Activated CD4-positive, alpha-beta T cell treated with anti-CD3 and anti-CD28 coated beads, Interleukin-2, amount 10 ng/mL, durations not matched to agents 7 days and 5 days (primary cell): Measurements from ENCODE around the gene JOSD1. TPM values are rescaled to one million over a fixed set of nuclear protein-coding genes. Genes with fewer than 3 reads are reported as not detected.
A peak's percentile ranks its signal among the peaks of the same experiment; 100 is the strongest.

Experiments used
- CTCF ChIA-PET: fragments of 350-600 bp; sonication (Branson Sonifier 250); formaldehyde crosslinking; loops from one replicate; lab custom pipeline; 2021; ENCODE audit warnings: antibody characterized with exemption; lab: Charles Lee
- POLR2A ChIA-PET: fragments of 350-600 bp; sonication (Branson Sonifier 250); formaldehyde crosslinking; loops from one replicate; lab custom pipeline; 2021; ENCODE audit warnings: antibody characterized with exemption; lab: Charles Lee
- DNase-seq: peaks from one replicate; pipeline ENCODE4 v3.0.0-alpha.2; 2020
- H3K27ac Mint-ChIP-seq: one replicate; pipeline ENCODE4 v1.8.0; 2021; ENCODE audit warnings: mild to moderate bottlenecking, moderate library complexity, mixed read lengths
- H3K27me3 Mint-ChIP-seq: one replicate; pipeline ENCODE4 v1.8.0; 2021; ENCODE audit warnings: mixed read lengths
- H3K36me3 Mint-ChIP-seq: one replicate; pipeline ENCODE4 v1.8.0; 2021; ENCODE audit warnings: low read depth, mixed read lengths
- H3K4me1 Mint-ChIP-seq: one replicate; pipeline ENCODE4 v1.8.0; 2021; ENCODE audit warnings: mixed read lengths
- H3K4me3 Mint-ChIP-seq: one replicate; pipeline ENCODE4 v1.8.0; 2021; ENCODE audit warnings: mild to moderate bottlenecking, moderate library complexity, mixed read lengths
- H3K9me3 Mint-ChIP-seq: one replicate; pipeline ENCODE4 v1.8.0; 2021; ENCODE audit warnings: mixed read lengths
- total RNA-seq, 2 experiments: library from RNA; stranded (reverse); gene quantifications; one replicate each; pipeline ENCODE4 v1.2.3, GENCODE V29; 2021

JOSD1 gene
- total RNA-seq, result 10 to 100 TPM; 56.4 to 61.8 TPM

- CTCF ChIA-PET, result no interaction called here
- Mint-ChIP-seq H3K4me3 (peak within 1 kb of the TSS; percentile 85), H3K36me3 (peaks cover 33% of the 10 kb centered on the region), H3K4me1 (peaks cover 61% of the 10 kb centered on the region), H3K27ac (peak within 1 kb of the TSS; percentile 99), H3K9me3 (no peaks in the 10 kb centered on the region), H3K27me3 (peaks cover 1% of the 10 kb centered on the region)
- POLR2A ChIA-PET, result interaction anchor here (0.7 kb wide), 1 partner anchor 134 kb away, joined by 3 read pairs; no protein-coding TSS in a partner anchor
- peak; percentile 96 for DNase-seq
Observed at GRCh38 chr22:38700789-38701628, at the start of gene JOSD1. JOSD1 (minus strand) TSS chr22:38700943; CDS start chr22:38699987, 956 bp downstream.

GRCh38 chr22:38750104-38750503 is 49.4 kb upstream of the JOSD1 start:
- H3K4me3 Mint-ChIP-seq, result peak overlapping the region; percentile 67
- peaks cover 62% of the 10 kb centered on the region for H3K4me1 Mint-ChIP-seq
- ChIA-PET POLR2A (no interaction called here), CTCF (interaction anchor here (0.7 to 2.7 kb wide), 4 partner anchors 16 to 120 kb away, joined by 3 to 14 read pairs (median 6); no protein-coding TSS in a partner anchor)
- no peak for DNase-seq
- no peaks in the 10 kb centered on the region for H3K9me3 Mint-ChIP-seq
- H3K27me3 Mint-ChIP-seq, result no peaks in the 10 kb centered on the region
- H3K27ac Mint-ChIP-seq, result peak overlapping the region; percentile 83
- peaks cover 94% of the 10 kb centered on the region for H3K36me3 Mint-ChIP-seq

- CTCF ChIA-PET, result interaction anchor here (1.4 to 2.2 kb wide), 3 partner anchors 9 to 18 kb away, joined by 3 to 10 read pairs (median 7); no protein-coding TSS in a partner anchor
- Mint-ChIP-seq H3K4me3 (no peak overlapping the region), H3K27me3 (no peaks in the 10 kb centered on the region), H3K9me3 (no peaks in the 10 kb centered on the region), H3K36me3 (peaks cover 87% of the 10 kb centered on the region), H3K27ac (peak overlapping the region; percentile 83), H3K4me1 (peaks cover 67% of the 10 kb centered on the region)
- no peak for DNase-seq
- POLR2A ChIA-PET, result no interaction called here
Observed at GRCh38 chr22:38748487-38749136, 47.9 kb upstream of the JOSD1 start.

GRCh38 chr22:38745676-38746460 is 45.1 kb upstream of the JOSD1 start:
- ChIA-PET CTCF (interaction anchor here (0.6 to 1.7 kb wide), 4 partner anchors 14 to 371 kb away, joined by 3 to 5 read pairs (median 4); no protein-coding TSS in a partner anchor), POLR2A (interaction anchor here (0.6 kb wide), 1 partner anchor 11 kb away, joined by 3 read pairs; no protein-coding TSS in a partner anchor)
- Mint-ChIP-seq H3K27ac (peak overlapping the region; percentile 75), H3K36me3 (peaks cover 87% of the 10 kb centered on the region), H3K27me3 (no peaks in the 10 kb centered on the region), H3K4me3 (no peak overlapping the region), H3K9me3 (no peaks in the 10 kb centered on the region), H3K4me1 (peaks cover 65% of the 10 kb centered on the region)
- DNase-seq, result no peak

- no peak for DNase-seq
- peaks cover 64% of the 10 kb centered on the region for H3K4me1 Mint-ChIP-seq
- no peaks in the 10 kb centered on the region for H3K27me3 Mint-ChIP-seq
- peaks cover 89% of the 10 kb centered on the region for H3K36me3 Mint-ChIP-seq
- POLR2A ChIA-PET, result no interaction called here
- H3K4me3 Mint-ChIP-seq, result no peak overlapping the region
- H3K27ac Mint-ChIP-seq, result no peak overlapping the region
- CTCF ChIA-PET, result interaction anchor here (1.2 to 1.7 kb wide), 2 partner anchors 19 to 24 kb away, joined by 3 to 5 read pairs; no protein-coding TSS in a partner anchor
- H3K9me3 Mint-ChIP-seq, result no peaks in the 10 kb centered on the region
Observed at GRCh38 chr22:38744981-38745380, 44.2 kb upstream of the JOSD1 start.

GRCh38 chr22:38742176-38742942 is 41.6 kb upstream of the JOSD1 start:
- Mint-ChIP-seq H3K4me1 (peaks cover 58% of the 10 kb centered on the region), H3K27ac (peak overlapping the region; percentile 46), H3K36me3 (peaks cover 89% of the 10 kb centered on the region), H3K9me3 (no peaks in the 10 kb centered on the region), H3K27me3 (no peaks in the 10 kb centered on the region), H3K4me3 (no peak overlapping the region)
- DNase-seq, result no peak
- ChIA-PET CTCF (interaction anchor here (0.6 to 1.8 kb wide), 6 partner anchors 9 to 132 kb away, joined by 3 to 6 read pairs (median 3); no protein-coding TSS in a partner anchor), POLR2A (no interaction called here)

GRCh38 chr22:38741576-38741975 is 40.8 kb upstream of the JOSD1 start:
- no peaks in the 10 kb centered on the region for H3K27me3 Mint-ChIP-seq
- CTCF ChIA-PET, result interaction anchor here (0.9 to 1.8 kb wide), 3 partner anchors 9 to 34 kb away, joined by 3 to 6 read pairs (median 3); no protein-coding TSS in a partner anchor
- POLR2A ChIA-PET, result no interaction called here
- no peaks in the 10 kb centered on the region for H3K9me3 Mint-ChIP-seq
- peaks cover 89% of the 10 kb centered on the region for H3K36me3 Mint-ChIP-seq
- H3K4me3 Mint-ChIP-seq, result no peak overlapping the region
- peaks cover 64% of the 10 kb centered on the region for H3K4me1 Mint-ChIP-seq
- peak overlapping the region; percentile 64 for H3K27ac Mint-ChIP-seq
- DNase-seq, result no peak

- Mint-ChIP-seq H3K36me3 (peaks cover 86% of the 10 kb centered on the region), H3K27me3 (no peaks in the 10 kb centered on the region), H3K9me3 (no peaks in the 10 kb centered on the region), H3K27ac (peak overlapping the region; percentile 64), H3K4me1 (peaks cover 65% of the 10 kb centered on the region), H3K4me3 (no peak overlapping the region)
- no peak for DNase-seq
- CTCF ChIA-PET, result interaction anchor here (0.9 to 1.8 kb wide), 2 partner anchors 10 to 12 kb away, joined by 3 to 6 read pairs; no protein-coding TSS in a partner anchor
- POLR2A ChIA-PET, result no interaction called here
Observed at GRCh38 chr22:38741166-38741565, 40.4 kb upstream of the JOSD1 start.

- ChIA-PET POLR2A (no interaction called here), CTCF (interaction anchor here (1.5 to 1.8 kb wide), 2 partner anchors 12 to 25 kb away, joined by 3 to 6 read pairs; no protein-coding TSS in a partner anchor)
- H3K36me3 Mint-ChIP-seq, result peaks cover 86% of the 10 kb centered on the region
- H3K27ac Mint-ChIP-seq, result peak overlapping the region; percentile 64
- no peaks in the 10 kb centered on the region for H3K9me3 Mint-ChIP-seq
- H3K4me1 Mint-ChIP-seq, result peaks cover 65% of the 10 kb centered on the region
- H3K4me3 Mint-ChIP-seq, result no peak overlapping the region
- DNase-seq, result no peak
- H3K27me3 Mint-ChIP-seq, result no peaks in the 10 kb centered on the region
Observed at GRCh38 chr22:38740754-38741153, 40.0 kb upstream of the JOSD1 start.

- CTCF ChIA-PET, result interaction anchor here (1.1 to 1.8 kb wide), 3 partner anchors 9 to 26 kb away, joined by 3 to 6 read pairs (median 3); no protein-coding TSS in a partner anchor
- Mint-ChIP-seq H3K4me3 (peak overlapping the region; percentile 27), H3K27ac (peak overlapping the region; percentile 54), H3K4me1 (peaks cover 65% of the 10 kb centered on the region), H3K36me3 (peaks cover 84% of the 10 kb centered on the region), H3K9me3 (no peaks in the 10 kb centered on the region), H3K27me3 (no peaks in the 10 kb centered on the region)
- DNase-seq, result no peak
- POLR2A ChIA-PET, result no interaction called here
Observed at GRCh38 chr22:38740116-38740723, 39.5 kb upstream of the JOSD1 start.
